ENCODE results near the gene CYP8B1. TPM values are rescaled to one million over a fixed set of nuclear protein-coding genes. Genes with fewer than 3 reads are reported as not detected.

CYP8B1 gene
- total RNA-seq, 1 donor from 2014 or later: not detected

- TF ChIP-seq, protein P1, sequence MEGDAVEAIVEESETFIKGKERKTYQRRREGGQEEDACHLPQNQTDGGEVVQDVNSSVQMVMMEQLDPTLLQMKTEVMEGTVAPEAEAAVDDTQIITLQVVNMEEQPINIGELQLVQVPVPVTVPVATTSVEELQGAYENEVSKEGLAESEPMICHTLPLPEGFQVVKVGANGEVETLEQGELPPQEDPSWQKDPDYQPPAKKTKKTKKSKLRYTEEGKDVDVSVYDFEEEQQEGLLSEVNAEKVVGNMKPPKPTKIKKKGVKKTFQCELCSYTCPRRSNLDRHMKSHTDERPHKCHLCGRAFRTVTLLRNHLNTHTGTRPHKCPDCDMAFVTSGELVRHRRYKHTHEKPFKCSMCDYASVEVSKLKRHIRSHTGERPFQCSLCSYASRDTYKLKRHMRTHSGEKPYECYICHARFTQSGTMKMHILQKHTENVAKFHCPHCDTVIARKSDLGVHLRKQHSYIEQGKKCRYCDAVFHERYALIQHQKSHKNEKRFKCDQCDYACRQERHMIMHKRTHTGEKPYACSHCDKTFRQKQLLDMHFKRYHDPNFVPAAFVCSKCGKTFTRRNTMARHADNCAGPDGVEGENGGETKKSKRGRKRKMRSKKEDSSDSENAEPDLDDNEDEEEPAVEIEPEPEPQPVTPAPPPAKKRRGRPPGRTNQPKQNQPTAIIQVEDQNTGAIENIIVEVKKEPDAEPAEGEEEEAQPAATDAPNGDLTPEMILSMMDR (conservative IDR thresholded peaks at IDR 0.05): peak; percentile 77
- Mint-ChIP-seq H3K27me3 (ENCODE audit: low read depth) (peaks cover 12% of the 10 kb centered on the region), H3K4me1 (no peaks in the 10 kb centered on the region), H3K36me3 (ENCODE audit: low read depth) (no peaks in the 10 kb centered on the region), H3K4me3 (no peak overlapping the region), H3K9me3 (no peaks in the 10 kb centered on the region), H3K27ac (ENCODE audit: unreplicated experiment) (no peak overlapping the region)
- DNase-seq (ENCODE audit: low read depth, low spot score): peak; percentile 35
Measured at GRCh38 chr3:42839616-42840015, 36.1 kb downstream of the CYP8B1 start.

- Mint-ChIP-seq H3K4me1 (no peaks in the 10 kb centered on the region), H3K27ac (ENCODE audit: unreplicated experiment) (no peak overlapping the region), H3K36me3 (ENCODE audit: low read depth) (no peaks in the 10 kb centered on the region), H3K9me3 (no peaks in the 10 kb centered on the region), H3K4me3 (no peak overlapping the region), H3K27me3 (ENCODE audit: low read depth) (peaks cover 12% of the 10 kb centered on the region)
- TF ChIP-seq, protein P1 (conservative IDR thresholded peaks at IDR 0.05): no peak
- DNase-seq (ENCODE audit: low read depth, low spot score): no peak
Measured at GRCh38 chr3:42838571-42838970, 37.1 kb downstream of the CYP8B1 start.

- TF ChIP-seq, protein P1 (conservative IDR thresholded peaks at IDR 0.05): no peak
- no peaks in the 10 kb centered on the region for H3K36me3 Mint-ChIP-seq (ENCODE audit: low read depth)
- no peaks in the 10 kb centered on the region for H3K9me3 Mint-ChIP-seq
- H3K4me1 Mint-ChIP-seq: no peaks in the 10 kb centered on the region
- H3K27ac Mint-ChIP-seq (ENCODE audit: unreplicated experiment): no peak overlapping the region
- H3K27me3 Mint-ChIP-seq (ENCODE audit: low read depth): peaks cover 12% of the 10 kb centered on the region
- H3K4me3 Mint-ChIP-seq: no peak overlapping the region
- no peak for DNase-seq (ENCODE audit: low read depth, low spot score)
Measured at GRCh38 chr3:42836150-42837123, 39.2 kb downstream of the CYP8B1 start.

DNA sequence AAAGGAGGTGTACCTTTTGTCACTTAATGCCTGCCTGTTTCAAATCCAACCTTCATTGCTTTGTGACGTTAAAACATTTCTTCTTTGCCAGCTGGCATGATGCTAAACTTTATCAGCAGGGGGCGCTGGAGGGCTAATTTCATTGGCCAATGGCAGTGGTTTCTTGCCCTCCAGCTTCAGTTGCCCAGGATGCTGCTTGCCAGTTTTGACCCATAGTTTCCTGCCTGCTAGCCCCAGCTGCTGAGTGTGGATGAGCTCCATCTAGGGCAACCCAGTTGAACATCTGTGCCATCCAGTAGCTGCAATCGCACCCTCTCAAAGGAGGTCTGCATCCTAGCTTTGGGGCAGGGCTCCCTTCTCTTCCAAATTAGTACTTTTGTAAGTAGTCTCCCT lies 44.4 kb downstream of the CYP8B1 start:
- peak; percentile 75 for DNase-seq (ENCODE audit: low read depth, low spot score)
- Mint-ChIP-seq H3K36me3 (ENCODE audit: low read depth) (no peaks in the 10 kb centered on the region), H3K9me3 (no peaks in the 10 kb centered on the region), H3K4me1 (no peaks in the 10 kb centered on the region), H3K4me3 (no peak overlapping the region), H3K27ac (ENCODE audit: unreplicated experiment) (no peak overlapping the region), H3K27me3 (ENCODE audit: low read depth) (peaks cover 14% of the 10 kb centered on the region)
- TF ChIP-seq, protein P1 (conservative IDR thresholded peaks at IDR 0.05): peak; percentile 77

DNA sequence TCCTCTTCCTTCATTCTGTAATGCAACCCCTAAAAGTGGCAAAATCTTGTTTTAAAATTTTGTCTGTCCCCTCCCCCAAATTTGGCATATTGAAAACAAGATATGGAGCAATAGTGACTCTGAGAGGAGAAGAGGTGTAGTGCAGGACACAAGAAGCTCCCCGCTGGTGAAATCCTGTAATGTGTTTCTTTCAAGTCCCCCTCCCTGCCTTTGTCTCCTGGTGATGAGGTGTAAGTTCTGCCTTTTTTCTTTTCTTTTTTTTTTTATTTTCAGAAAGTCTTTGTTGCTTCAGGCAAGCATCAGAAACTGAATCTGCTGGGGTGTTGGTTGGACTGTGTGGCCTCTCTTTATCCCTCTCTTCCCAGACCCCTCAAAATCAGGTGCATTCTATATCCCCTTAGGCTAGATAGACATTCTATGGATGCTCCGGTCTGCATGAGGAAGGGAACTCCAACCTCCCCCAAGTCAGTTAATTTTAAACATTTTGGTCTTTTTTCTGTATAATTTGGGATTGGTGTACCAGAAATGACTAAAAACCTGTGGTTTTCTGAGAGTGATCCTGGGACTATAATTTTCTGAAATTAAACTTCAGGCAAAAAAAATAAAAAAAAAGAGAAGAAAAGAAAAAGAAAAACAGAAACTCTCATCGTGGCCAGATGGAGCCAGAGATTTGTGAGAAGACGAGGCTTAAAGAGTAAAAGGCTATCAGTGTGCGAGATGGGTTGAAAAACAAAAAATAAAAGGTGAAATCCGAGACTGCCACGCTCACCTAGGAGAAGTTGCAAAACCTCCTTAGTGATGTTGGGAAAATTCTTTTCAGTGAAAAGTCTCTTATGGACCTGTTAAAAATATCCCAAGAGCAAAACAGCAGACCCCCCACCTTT lies 45.0 kb downstream of the CYP8B1 start:
- H3K27ac Mint-ChIP-seq (ENCODE audit: unreplicated experiment): no peak overlapping the region
- H3K9me3 Mint-ChIP-seq: no peaks in the 10 kb centered on the region
- TF ChIP-seq, protein P1 (conservative IDR thresholded peaks at IDR 0.05): peak; percentile 68
- H3K36me3 Mint-ChIP-seq (ENCODE audit: low read depth): no peaks in the 10 kb centered on the region
- H3K4me3 Mint-ChIP-seq: no peak overlapping the region
- DNase-seq (ENCODE audit: low read depth, low spot score): no peak
- H3K4me1 Mint-ChIP-seq: no peaks in the 10 kb centered on the region
- peaks cover 19% of the 10 kb centered on the region for H3K27me3 Mint-ChIP-seq (ENCODE audit: low read depth)
